Embryonic facial prominence (tissue), 1 donor: ENCODE data around the gene ITGB6.
"Not testable (repeated sequence)": the region's sequence is repeated elsewhere in the genome, so short reads cannot be mapped to it uniquely, and the experiment has no call there.

ENCODE experiments used
- DNase-seq: peaks from one replicate; pipeline ENCODE4 v3.0.0-alpha.2; 2016; ENCODE audit errors: extremely low spot score

Gene ITGB6

DNA sequence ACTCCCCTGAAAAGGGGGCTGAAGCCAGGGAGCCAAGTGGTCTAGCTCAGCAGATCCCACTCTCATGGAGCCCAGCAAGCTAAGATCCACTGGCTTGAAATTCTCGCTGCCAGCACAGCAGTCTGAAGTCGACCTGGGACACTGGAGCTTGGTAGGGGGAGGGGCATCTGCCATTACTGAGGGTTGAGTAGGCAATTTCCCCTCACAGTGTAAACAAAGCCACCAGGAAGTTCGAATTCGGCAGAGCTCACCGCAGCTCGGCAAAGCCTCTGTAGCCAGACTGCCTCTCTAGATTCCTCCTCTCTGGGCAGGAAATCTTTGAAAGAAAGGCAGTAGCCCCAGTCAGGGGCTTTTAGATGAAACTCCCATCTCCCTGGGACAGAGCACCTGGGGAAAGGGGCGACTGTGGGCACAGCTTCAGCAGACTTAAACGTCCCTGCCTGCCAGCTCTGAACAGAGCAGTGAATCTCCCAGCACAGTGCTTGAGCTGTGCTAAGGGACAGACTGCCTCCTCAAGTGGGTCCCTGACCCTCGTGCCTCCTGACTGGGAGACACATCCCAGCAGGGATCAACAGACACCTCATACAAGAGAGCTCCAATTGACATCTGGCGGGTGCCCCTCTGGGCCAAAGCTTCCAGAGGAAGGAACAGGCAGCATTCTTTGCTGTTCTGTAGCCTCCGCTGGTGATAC is 18.8 kb downstream of the ITGB6 start:
- DNase-seq, result not testable (repeated sequence)

DNA sequence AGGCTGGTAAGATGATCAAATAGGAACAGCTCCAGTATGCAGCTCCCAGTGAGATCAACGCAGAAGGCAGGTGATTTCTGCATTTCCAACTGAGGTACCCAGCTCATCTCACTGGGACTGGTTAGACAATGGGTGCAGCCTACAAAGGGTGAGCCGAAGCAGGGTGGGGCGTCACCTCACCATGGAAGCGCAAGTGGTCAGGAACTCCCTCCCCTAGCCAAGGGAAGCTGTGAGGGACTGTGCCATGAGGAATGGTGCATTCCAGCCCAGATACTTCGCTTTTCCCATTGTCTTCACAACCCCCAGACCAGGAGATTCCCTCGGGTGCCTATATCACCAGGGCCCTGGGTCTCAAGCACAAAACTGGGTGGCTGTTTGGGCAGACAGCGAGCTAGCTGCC is 19.4 kb downstream of the ITGB6 start:
- not testable (repeated sequence) for DNase-seq

- no peak for DNase-seq
Measured at GRCh38 chr2:160180172-160180571, 19.9 kb downstream of the ITGB6 start.

- DNase-seq, result no peak
Measured at GRCh38 chr2:160175169-160176134, 24.6 kb downstream of the ITGB6 start.

- DNase-seq, result no peak
Measured at GRCh38 chr2:160174322-160174721, 25.8 kb downstream of the ITGB6 start.

DNA sequence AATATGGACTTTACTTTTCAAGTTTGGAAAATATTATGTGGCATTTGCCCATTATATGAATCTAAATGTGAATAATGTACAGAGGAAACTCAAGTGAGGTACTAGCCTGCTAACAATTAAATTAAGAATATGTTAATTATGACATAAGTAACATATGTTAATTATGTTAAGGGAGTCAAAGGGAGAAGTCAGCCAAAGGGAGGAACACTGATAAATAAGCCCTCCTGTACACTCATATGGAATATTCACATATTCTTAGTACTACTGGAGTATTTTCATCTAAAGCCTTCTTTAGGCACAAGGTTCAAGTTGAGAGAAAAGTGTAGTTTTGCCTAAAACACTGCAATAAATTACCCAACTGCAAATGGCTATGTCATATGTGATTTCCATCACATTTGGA is 30.1 kb downstream of the ITGB6 start:
- no peak for DNase-seq

- no peak for DNase-seq
Measured at GRCh38 chr2:160169471-160169870, 30.6 kb downstream of the ITGB6 start.

DNA sequence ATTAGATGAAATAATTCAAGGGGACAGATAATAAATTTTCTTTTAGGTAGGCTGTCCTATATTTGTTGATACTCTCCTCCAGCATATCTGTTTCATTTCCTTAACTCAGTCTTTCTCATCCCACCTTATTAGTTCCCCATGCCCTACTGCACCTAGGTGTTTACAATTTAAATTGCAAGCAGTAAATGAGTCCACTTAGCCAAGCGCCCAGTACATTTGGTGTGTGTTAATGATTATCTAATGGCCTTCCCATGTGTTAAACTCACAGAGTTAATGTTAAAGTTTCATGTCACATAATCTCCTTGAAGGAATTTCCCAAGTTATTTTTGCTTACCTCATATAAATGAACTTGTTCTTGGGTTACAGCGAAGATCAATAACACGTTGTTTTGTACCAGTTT is 31.2 kb downstream of the ITGB6 start:
- no peak for DNase-seq

GRCh38 chr2:160167089-160167740 is 32.9 kb downstream of the ITGB6 start:
- DNase-seq, result no peak

DNA sequence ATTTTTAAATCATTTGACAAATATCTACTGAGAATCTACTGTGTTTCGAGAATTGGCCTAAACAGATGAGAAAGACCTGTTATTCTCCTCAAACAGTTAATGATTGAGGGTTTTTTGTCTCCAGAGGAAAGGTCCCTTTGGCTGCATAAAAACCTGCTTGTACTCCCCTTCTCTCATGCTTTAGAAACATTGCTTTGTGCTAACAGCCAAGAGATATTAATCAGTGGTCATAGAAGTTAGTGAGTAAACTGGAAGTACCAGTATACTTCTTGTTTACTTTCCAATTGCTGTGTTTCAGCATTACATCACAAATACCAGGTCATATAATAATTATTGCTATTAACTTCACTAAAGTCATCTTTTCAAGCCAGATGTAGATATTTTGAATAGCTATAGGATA is 34.1 kb downstream of the ITGB6 start:
- DNase-seq, result no peak

- DNase-seq, result no peak
Measured at GRCh38 chr2:160165081-160165480, 35.0 kb downstream of the ITGB6 start.

DNA sequence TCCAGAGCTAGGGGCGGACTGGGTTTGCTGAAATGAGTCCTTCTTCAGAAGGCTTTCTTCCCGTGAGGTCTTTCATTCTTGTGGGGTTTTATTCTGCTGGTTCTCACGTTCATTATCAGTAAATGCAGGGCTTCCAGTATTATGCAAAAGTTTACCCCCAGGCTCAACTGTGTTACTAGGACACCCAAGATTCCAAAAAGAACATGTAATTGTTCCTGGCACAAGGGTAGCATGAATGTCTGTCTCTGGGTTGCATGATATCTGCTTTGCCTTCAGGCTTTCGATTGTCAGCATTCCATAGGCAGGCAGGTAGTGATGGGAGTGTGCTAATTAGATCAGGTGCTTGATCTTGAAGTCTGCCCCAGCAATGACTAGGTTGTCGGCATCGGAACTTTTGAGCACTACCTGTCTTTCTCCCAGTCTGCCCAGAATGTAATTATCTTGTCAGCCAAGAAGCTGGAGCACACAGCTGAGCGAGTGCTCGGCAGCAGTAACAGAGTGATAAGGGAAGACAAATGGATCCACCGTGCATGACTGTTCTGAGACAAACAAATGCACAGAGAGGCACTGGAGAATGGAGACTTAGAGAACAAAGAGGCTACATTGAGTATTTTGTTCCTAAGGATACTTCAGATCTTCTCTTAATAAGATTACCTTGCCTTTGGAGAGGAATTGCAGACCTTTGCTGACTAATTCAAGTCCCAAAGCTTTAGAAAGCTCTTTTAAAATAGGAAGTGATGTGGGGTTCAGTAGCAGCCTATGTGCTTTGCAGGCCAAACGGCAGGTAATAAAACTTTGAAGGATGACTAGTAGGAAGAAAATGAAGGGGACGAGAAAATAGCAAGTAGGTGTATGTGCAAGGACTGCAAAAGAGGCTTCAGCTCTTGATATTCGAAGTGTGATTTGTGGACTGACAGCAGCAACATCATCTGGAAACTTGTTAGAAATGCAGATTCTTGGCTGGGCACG is 41.9 kb downstream of the ITGB6 start:
- no peak for DNase-seq

GRCh38 chr2:160156665-160157064 is 43.4 kb downstream of the ITGB6 start:
- DNase-seq, result no peak

- no peak for DNase-seq
Measured at GRCh38 chr2:160156100-160156499, 44.0 kb downstream of the ITGB6 start.

DNA sequence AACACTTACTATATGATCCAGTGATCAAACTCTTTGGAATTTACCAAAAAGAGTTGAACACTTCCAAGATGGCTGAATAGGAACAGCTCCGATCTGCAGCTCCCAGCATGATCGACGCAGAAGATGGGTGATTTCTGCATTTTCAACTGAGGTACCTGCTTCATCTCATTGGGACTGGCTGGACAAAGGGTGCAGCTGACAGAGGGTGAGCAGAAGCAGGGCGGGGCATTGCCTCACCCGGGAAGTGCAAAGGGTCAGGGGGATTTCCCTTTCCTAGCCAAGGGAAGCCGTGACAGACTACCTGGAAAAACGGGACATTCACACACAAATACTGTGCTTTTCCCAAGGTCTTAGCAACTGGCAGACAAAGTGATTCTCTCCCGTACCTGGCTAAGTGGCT is 51.7 kb downstream of the ITGB6 start:
- DNase-seq, result not testable (repeated sequence)

DNA sequence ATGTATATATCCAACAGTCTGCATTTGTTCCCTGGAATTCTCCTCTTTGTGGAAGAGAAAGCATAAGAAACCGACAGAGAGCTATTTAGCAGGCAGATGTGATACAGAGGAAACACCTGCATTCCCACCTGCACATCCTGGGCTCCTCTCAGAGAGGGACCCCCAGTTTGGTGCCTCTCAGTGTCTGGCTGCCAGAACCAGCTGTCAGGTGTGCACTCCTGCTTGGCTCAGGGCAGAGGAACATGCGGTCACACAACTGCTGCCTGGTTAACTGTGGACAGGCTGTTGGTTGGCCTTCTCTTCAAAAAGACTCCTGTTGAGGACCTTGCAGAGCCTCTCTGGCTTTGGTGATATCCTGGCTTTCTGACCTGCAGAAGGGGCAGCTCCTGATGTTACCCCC is 54.6 kb downstream of the ITGB6 start:
- DNase-seq, result no peak

DNA sequence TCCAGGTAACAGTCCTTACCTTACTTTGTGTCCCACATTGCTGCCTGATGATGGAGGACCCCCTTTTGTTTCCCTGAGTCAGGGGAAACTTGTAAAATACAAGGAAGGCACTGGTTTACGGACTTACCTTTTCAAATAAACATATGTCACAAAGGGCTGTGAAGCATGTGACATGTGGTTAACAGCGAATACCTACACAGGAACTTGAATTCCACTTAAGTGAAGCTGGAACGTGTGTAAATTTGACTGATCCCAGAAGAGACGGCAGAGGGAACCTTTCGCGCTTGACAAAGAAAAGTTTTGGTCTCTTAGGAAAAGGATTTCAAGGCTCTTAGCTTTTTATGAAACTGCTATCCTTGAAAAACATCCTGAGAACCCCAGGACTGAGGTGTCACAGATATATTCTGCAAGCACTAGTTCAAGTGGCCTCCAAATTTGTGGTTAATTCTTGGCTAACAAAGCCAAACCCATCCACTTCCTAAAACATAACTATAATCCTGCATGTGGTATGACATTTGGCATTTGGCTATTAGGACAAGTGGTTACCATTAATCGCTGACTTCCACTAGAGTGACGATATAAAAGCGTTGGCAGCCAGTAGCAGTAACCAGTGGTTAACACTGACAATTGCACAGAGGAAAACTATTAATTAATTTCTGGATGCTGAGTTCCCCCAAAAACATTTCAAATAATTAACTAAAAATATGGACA is 55.6 kb downstream of the ITGB6 start:
- no peak for DNase-seq

- no peak for DNase-seq
Measured at GRCh38 chr2:160142472-160142871, 57.6 kb downstream of the ITGB6 start.

GRCh38 chr2:160141912-160142311 is 58.2 kb downstream of the ITGB6 start:
- DNase-seq, result no peak

GRCh38 chr2:160141419-160141818 is 58.7 kb downstream of the ITGB6 start:
- DNase-seq, result no peak

GRCh38 chr2:160140471-160140870 is 59.6 kb downstream of the ITGB6 start:
- no peak for DNase-seq
